Endothelial cell of coronary artery (primary cell): Measurements from ENCODE around the gene MYCL. TPM values are rescaled to one million over a fixed set of nuclear protein-coding genes. Genes with fewer than 3 reads are reported as not detected.

Source experiments
- total RNA-seq: library from RNA; depleted of rRNA; stranded (reverse); fragments of >200 nt; gene quantifications from 2 replicates; pipeline ENCODE4 v1.2.3, GENCODE V29; 2014

MYCL gene
- total RNA-seq = 0.94 and 2.8 TPM in 2 replicates

GRCh38 chr1:39901714-39902459, at the start of gene MYCL:
TSS of gene MYCL (minus strand) at chr1:39901917. CDS start at chr1:39901434, 483 bp downstream.

Other genes starting within 250 kb of the MYCL start
- gene NT5C1A, start 229.8 kb downstream of the MYCL start, total RNA-seq = not detected in 2 replicates
- not detected in 2 replicates for gene HPCAL4, start 210.5 kb downstream of the MYCL start, total RNA-seq
- gene PPIE, start 163.0 kb downstream of the MYCL start, total RNA-seq = 36.5 and 43.2 TPM in 2 replicates
- 1.7 and 2.5 TPM in 2 replicates for gene OXCT2, start 130.6 kb downstream of the MYCL start, total RNA-seq
- under 0.01 and 0.19 TPM in 2 replicates for gene BMP8B, start 113.1 kb downstream of the MYCL start, total RNA-seq
- gene TRIT1, start 18.4 kb downstream of the MYCL start, total RNA-seq = 16.6 and 24.8 TPM in 2 replicates
- 1.1 and 2.5 TPM in 2 replicates for gene MFSD2A, start 53.2 kb upstream of the MYCL start, total RNA-seq
- gene CAP1, start 138.8 kb upstream of the MYCL start, total RNA-seq = 458 and 534 TPM in 2 replicates
- 49.0 and 52.8 TPM in 2 replicates for gene PPT1, start 195.3 kb upstream of the MYCL start, total RNA-seq